Effector CD4-positive, alpha-beta T cell (primary cell): ENCODE data around the gene SMPD3.

Experiments
- DNase-seq: peaks from one replicate; pipeline ENCODE4 v3.0.0-alpha.2; 2020

SMPD3 gene

GRCh38 chr16:68403177-68403576, 45.1 kb downstream of the SMPD3 start:
- no peak for DNase-seq

GRCh38 chr16:68402748-68403040, 45.6 kb downstream of the SMPD3 start:
- no peak for DNase-seq

GRCh38 chr16:68401871-68402747, 46.2 kb downstream of the SMPD3 start:
- no peak for DNase-seq

- no peak for DNase-seq
Measured at GRCh38 chr16:68400924-68401460, 47.3 kb downstream of the SMPD3 start.

GRCh38 chr16:68400083-68400923, 48.0 kb downstream of the SMPD3 start:
- DNase-seq: no peak

- DNase-seq: no peak
Measured at GRCh38 chr16:68399456-68399855, 48.9 kb downstream of the SMPD3 start.

GRCh38 chr16:68397710-68398201, 50.6 kb downstream of the SMPD3 start:
- no peak for DNase-seq

- DNase-seq: peak; percentile 33
Measured at GRCh38 chr16:68396481-68396880, 51.8 kb downstream of the SMPD3 start.

- DNase-seq: no peak
Measured at GRCh38 chr16:68395815-68396214, 52.5 kb downstream of the SMPD3 start.

GRCh38 chr16:68395167-68395786, 53.0 kb downstream of the SMPD3 start:
- DNase-seq: no peak

GRCh38 chr16:68393333-68393732, 55.0 kb downstream of the SMPD3 start:
- no peak for DNase-seq

GRCh38 chr16:68389750-68390371, 58.4 kb downstream of the SMPD3 start:
- DNase-seq: no peak

- no peak for DNase-seq
Measured at GRCh38 chr16:68389006-68389405, 59.3 kb downstream of the SMPD3 start.

GRCh38 chr16:68388124-68388523, 60.2 kb downstream of the SMPD3 start:
- no peak for DNase-seq

GRCh38 chr16:68387301-68387700, 61.0 kb downstream of the SMPD3 start:
- DNase-seq: no peak

- no peak for DNase-seq
Measured at GRCh38 chr16:68386628-68387027, 61.7 kb downstream of the SMPD3 start.

GRCh38 chr16:68385371-68385770, 62.9 kb downstream of the SMPD3 start:
- DNase-seq: no peak

- DNase-seq: no peak
Measured at GRCh38 chr16:68384288-68385161, 63.8 kb downstream of the SMPD3 start.

- no peak for DNase-seq
Measured at GRCh38 chr16:68383858-68384257, 64.5 kb downstream of the SMPD3 start.

- DNase-seq: no peak
Measured at GRCh38 chr16:68382296-68382718, 66.0 kb downstream of the SMPD3 start.

GRCh38 chr16:68381363-68381724, 67.0 kb downstream of the SMPD3 start:
- DNase-seq: no peak
